Vagina (tissue), 2 donors: ENCODE results near the gene RHBDD1.
"Not testable (repeated sequence)": the region's sequence is repeated elsewhere in the genome, so short reads cannot be mapped to it uniquely, and the experiment has no call there.

Source experiments
- CTCF ChIP-seq, 3 experiments: fragments of 450-650 bp in 2 of 3; fragments of 200-600 bp in 1 of 3; sonication (generic) in 1 of 3; IDR thresholded peaks; one replicate each; pipeline ENCODE4 v1.5.1; 2017 to 2019; ENCODE audit warnings: antibody characterized with exemption in 3 of 3, mild to moderate bottlenecking in 2 of 3, moderate library complexity in 2 of 3
- POLR2A ChIP-seq, 2 donors: fragments of 450-650 bp; IDR thresholded peaks; one replicate each; pipeline ENCODE4 v1.6.1; 2017; ENCODE audit warnings: antibody characterized with exemption in 2 of 2, mild to moderate bottlenecking in 2 of 2, moderate library complexity in 2 of 2
- POLR2AphosphoS5 ChIP-seq, 2 donors: sonication (generic); formaldehyde crosslinking; IDR thresholded peaks; one replicate each; pipeline ENCODE4 v1.9.0; 2017; ENCODE audit warnings: antibody characterized with exemption in 2 of 2, mild to moderate bottlenecking in 2 of 2, low read depth in 1 of 2; ENCODE audit not compliant: insufficient read depth in 1 of 2

DNA sequence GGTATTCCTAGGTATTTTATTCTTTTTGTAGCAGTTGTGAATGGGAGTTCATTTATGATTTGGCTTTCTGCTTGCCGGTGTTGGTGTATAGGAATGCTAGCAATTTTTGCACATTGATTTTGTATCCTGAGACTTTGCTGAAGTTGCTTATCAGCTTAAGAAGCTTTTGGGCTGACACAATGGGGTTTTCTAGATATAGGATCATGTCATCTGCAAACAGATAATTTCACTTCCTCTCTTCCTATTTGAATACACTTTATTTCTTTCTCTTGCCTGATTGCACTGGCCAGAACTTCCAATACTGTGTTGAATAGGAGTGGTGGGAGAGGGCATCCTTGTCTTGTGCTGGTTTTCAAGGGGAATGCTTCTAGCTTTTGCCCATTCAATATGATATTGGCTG is 7.1 kb downstream of the RHBDD1 start:
- not testable (repeated sequence) for TF ChIP-seq CTCF (IDR thresholded peaks at IDR 0.05); POLR2A (IDR thresholded peaks at IDR 0.05); POLR2AphosphoS5 (IDR thresholded peaks at IDR 0.05; ENCODE audit: insufficient read depth in 1 of 2, low read depth in 1 of 2)
